C4-2B (cell line): ENCODE results near the gene MRGPRE.

ENCODE experiments used
- ZFX ChIP-seq: fragments of 450-650 bp; IDR thresholded peaks from 2 replicates; pipeline ENCODE4 v1.6.1; 2017
- TF ChIP-seq, protein P1 (sequence below): fragments of 450-650 bp; conservative IDR thresholded peaks from 2 replicates; pipeline ENCODE4 v1.5.1; 2017; ENCODE audit warnings: mild to moderate bottlenecking

DNA sequence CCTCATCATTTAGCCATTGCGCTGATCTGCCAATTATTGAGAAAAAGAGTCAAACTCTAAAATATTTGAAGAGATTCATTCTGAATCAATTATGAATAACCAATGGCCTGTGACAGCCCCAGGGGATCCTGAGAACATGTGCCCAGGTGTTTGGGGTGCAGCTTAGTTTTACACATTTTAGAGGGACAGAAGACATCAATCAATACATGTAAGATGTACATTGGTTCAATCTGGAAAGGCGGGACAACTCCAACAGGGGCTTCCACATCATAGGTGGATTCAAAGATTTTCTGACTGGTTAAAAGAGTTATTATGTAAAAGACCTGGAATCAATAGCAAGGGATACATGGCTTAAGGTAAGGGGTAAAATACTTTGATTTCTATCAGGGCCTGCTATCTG lies 4.9 kb upstream of the MRGPRE start:
- TF ChIP-seq, protein P1, sequence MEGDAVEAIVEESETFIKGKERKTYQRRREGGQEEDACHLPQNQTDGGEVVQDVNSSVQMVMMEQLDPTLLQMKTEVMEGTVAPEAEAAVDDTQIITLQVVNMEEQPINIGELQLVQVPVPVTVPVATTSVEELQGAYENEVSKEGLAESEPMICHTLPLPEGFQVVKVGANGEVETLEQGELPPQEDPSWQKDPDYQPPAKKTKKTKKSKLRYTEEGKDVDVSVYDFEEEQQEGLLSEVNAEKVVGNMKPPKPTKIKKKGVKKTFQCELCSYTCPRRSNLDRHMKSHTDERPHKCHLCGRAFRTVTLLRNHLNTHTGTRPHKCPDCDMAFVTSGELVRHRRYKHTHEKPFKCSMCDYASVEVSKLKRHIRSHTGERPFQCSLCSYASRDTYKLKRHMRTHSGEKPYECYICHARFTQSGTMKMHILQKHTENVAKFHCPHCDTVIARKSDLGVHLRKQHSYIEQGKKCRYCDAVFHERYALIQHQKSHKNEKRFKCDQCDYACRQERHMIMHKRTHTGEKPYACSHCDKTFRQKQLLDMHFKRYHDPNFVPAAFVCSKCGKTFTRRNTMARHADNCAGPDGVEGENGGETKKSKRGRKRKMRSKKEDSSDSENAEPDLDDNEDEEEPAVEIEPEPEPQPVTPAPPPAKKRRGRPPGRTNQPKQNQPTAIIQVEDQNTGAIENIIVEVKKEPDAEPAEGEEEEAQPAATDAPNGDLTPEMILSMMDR: no peak
- no peak for TF ChIP-seq ZFX
